ENCODE data around the gene BABAM2. TPM values are rescaled to one million over a fixed set of nuclear protein-coding genes. Genes with fewer than 3 reads are reported as not detected.
A peak's percentile ranks its signal among the peaks of the same experiment; 100 is the strongest.

The BABAM2 gene
- total RNA-seq, 1 donor: 42.0 TPM

GRCh38 chr2:28046921-28047320 is 156.4 kb downstream of the BABAM2 start:
- Histone ChIP-seq H3K9me3 (ENCODE audit: low read depth, low read length) (no peaks in the 10 kb centered on the region), H4K20me1 (ENCODE audit: insufficient read depth, low read length) (no peaks in the 10 kb centered on the region), H3K4me3 (ENCODE audit: insufficient read depth, low read length) (no peak overlapping the region), H3K79me2 (ENCODE audit: insufficient read depth, low read length) (no peaks in the 10 kb centered on the region), H3K27ac (ENCODE audit: low read depth, low read length) (peak overlapping the region; percentile 45), H3K4me2 (ENCODE audit: insufficient read depth, low read length) (peak overlapping the region; percentile 14), H3K27me3 (ENCODE audit: insufficient read depth, low read length) (no peaks in the 10 kb centered on the region), H3K36me3 (ENCODE audit: insufficient read depth, low read length) (no peaks in the 10 kb centered on the region), H2AFZ (ENCODE audit: low read length) (no peak overlapping the region), H3K4me1 (ENCODE audit: insufficient read depth, low read length) (peaks cover 18% of the 10 kb centered on the region)
- no peak for DNase-seq (ENCODE audit: insufficient read length, low spot score, missing footprints)
- TF ChIP-seq CTCF (IDR thresholded peaks at IDR 0.05; ENCODE audit: extremely low read depth, low read depth, low read length): no peak

- peak; percentile 65 for DNase-seq (ENCODE audit: insufficient read length, low spot score, missing footprints)
- H3K4me3 ChIP-seq (ENCODE audit: insufficient read depth, low read length): no peak overlapping the region
- TF ChIP-seq CTCF (IDR thresholded peaks at IDR 0.05; ENCODE audit: extremely low read depth, low read depth, low read length): no peak
- no peaks in the 10 kb centered on the region for H3K9me3 ChIP-seq (ENCODE audit: low read depth, low read length)
- H4K20me1 ChIP-seq (ENCODE audit: insufficient read depth, low read length): no peaks in the 10 kb centered on the region
- H3K4me1 ChIP-seq (ENCODE audit: insufficient read depth, low read length): peaks cover 21% of the 10 kb centered on the region
- H3K79me2 ChIP-seq (ENCODE audit: insufficient read depth, low read length): no peaks in the 10 kb centered on the region
- H3K27ac ChIP-seq (ENCODE audit: low read depth, low read length): peak overlapping the region; percentile 45
- H3K27me3 ChIP-seq (ENCODE audit: insufficient read depth, low read length): no peaks in the 10 kb centered on the region
- peak overlapping the region; percentile 14 for H3K4me2 ChIP-seq (ENCODE audit: insufficient read depth, low read length)
- H3K36me3 ChIP-seq (ENCODE audit: insufficient read depth, low read length): no peaks in the 10 kb centered on the region
- H2AFZ ChIP-seq (ENCODE audit: low read length): no peak overlapping the region
These were observed 157.2 kb downstream of the BABAM2 start for GRCh38 chr2:28047681-28048080.

GRCh38 chr2:28048341-28048740 is 157.8 kb downstream of the BABAM2 start:
- Histone ChIP-seq H3K79me2 (ENCODE audit: insufficient read depth, low read length) (no peaks in the 10 kb centered on the region), H3K4me1 (ENCODE audit: insufficient read depth, low read length) (peaks cover 21% of the 10 kb centered on the region), H2AFZ (ENCODE audit: low read length) (no peak overlapping the region), H3K4me3 (ENCODE audit: insufficient read depth, low read length) (no peak overlapping the region), H3K36me3 (ENCODE audit: insufficient read depth, low read length) (no peaks in the 10 kb centered on the region), H3K4me2 (ENCODE audit: insufficient read depth, low read length) (no peak overlapping the region), H4K20me1 (ENCODE audit: insufficient read depth, low read length) (no peaks in the 10 kb centered on the region), H3K9me3 (ENCODE audit: low read depth, low read length) (no peaks in the 10 kb centered on the region), H3K27me3 (ENCODE audit: insufficient read depth, low read length) (no peaks in the 10 kb centered on the region), H3K27ac (ENCODE audit: low read depth, low read length) (peak overlapping the region; percentile 6)
- no peak for DNase-seq (ENCODE audit: insufficient read length, low spot score, missing footprints)
- no peak for TF ChIP-seq CTCF (IDR thresholded peaks at IDR 0.05; ENCODE audit: extremely low read depth, low read depth, low read length)

- Histone ChIP-seq H4K20me1 (ENCODE audit: insufficient read depth, low read length) (no peaks in the 10 kb centered on the region), H3K9me3 (ENCODE audit: low read depth, low read length) (no peaks in the 10 kb centered on the region), H3K36me3 (ENCODE audit: insufficient read depth, low read length) (no peaks in the 10 kb centered on the region), H3K4me3 (ENCODE audit: insufficient read depth, low read length) (no peak overlapping the region), H3K27me3 (ENCODE audit: insufficient read depth, low read length) (no peaks in the 10 kb centered on the region), H3K4me1 (ENCODE audit: insufficient read depth, low read length) (peaks cover 25% of the 10 kb centered on the region), H2AFZ (ENCODE audit: low read length) (no peak overlapping the region), H3K79me2 (ENCODE audit: insufficient read depth, low read length) (no peaks in the 10 kb centered on the region), H3K4me2 (ENCODE audit: insufficient read depth, low read length) (no peak overlapping the region), H3K27ac (ENCODE audit: low read depth, low read length) (no peak overlapping the region)
- no peak for DNase-seq (ENCODE audit: insufficient read length, low spot score, missing footprints)
- TF ChIP-seq CTCF (IDR thresholded peaks at IDR 0.05; ENCODE audit: extremely low read depth, low read depth, low read length): no peak
These were observed 158.9 kb downstream of the BABAM2 start for GRCh38 chr2:28049416-28049815.

Data from osteoblast (primary cell).